CD1c-positive myeloid dendritic cell (primary cell): ENCODE data around the gene REEP1.
"Not testable (repeated sequence)": the region's sequence is repeated elsewhere in the genome, so short reads cannot be mapped to it uniquely, and the experiment has no call there.

Experiments used
- DNase-seq: peaks from one replicate; pipeline ENCODE4 v3.0.0-alpha.2; 2016; ENCODE audit errors: extremely low spot score

REEP1 gene

DNA sequence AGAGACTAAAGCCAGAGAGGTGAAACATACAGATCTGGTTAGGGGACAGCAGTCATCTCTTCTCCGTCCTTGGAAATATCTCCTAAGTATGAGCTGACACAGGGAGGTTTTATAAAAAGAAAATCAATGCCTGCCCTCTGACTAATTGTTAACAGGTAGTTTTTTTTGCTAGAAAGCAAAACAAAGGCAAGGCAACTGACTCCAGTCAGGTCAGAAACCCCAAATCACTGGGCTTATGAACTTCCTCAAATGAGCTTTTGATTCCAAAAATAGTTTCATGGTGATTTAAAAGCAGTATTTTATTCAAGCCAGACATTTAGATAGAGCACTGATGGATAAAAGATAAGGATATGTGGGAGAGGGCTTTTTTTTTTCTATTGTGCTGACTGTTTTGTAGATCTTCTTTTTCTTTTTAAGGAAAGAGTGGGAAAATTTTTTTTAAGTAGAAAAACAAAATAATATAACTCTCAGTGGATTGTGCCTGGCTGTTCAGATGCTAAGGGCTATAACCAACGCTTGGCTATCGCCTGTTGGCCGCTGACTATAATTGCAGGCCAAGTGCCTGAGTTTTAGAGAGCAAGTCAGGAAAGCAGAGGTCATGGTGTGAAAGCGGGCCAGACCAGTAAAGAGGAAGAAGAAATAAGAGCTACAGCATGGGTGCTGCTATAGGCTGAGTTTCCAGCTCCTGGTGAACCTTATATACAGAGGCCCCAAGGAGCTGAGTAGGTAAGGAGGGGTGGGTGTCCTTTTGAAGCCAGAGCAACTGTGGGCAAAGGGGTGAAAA, 93.3 kb downstream of the REEP1 start:
- peak; percentile 37 for DNase-seq

DNA sequence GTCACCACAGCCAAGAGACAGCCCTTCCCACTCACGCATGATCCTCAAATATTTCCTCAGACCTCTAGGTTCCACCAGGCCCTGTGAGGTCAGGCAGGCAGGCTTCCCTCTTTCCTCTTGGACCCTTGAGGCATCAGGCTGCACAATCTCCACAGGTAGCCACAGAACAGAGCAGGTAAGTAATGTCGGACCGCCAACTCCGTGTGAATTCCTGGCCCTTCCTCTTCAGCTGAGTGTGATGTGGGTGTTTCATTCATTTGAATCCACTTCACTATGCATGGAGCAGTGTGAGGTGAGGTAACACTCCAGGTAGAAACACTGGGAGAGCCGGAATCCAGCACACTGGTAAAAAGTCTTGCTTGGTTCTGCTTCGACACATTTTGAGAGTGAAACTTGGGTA, 94.2 kb downstream of the REEP1 start:
- DNase-seq = no peak

- DNase-seq = no peak
These were observed 95.8 kb downstream of the REEP1 start for GRCh38 chr2:86241611-86242010.

DNA sequence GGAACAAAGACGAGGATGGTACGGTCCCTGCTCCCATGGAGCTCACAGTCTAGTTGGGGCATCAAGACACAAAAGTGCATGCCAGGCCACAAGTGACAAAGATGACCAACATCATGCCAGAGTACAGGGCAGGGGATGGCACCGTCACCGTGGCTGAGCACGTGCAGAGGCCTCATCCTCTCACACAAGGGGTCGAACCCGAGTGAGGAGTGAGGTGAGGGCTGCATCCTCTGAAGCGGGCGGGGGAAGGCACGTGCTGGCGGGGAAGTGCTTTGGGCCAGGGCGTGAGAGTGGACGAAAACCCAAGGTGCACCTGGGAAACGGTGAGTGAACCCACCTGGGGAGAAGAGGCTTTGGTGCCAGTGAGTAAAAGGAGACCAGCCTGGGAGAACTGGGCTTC, 97.2 kb downstream of the REEP1 start:
- no peak for DNase-seq

DNA sequence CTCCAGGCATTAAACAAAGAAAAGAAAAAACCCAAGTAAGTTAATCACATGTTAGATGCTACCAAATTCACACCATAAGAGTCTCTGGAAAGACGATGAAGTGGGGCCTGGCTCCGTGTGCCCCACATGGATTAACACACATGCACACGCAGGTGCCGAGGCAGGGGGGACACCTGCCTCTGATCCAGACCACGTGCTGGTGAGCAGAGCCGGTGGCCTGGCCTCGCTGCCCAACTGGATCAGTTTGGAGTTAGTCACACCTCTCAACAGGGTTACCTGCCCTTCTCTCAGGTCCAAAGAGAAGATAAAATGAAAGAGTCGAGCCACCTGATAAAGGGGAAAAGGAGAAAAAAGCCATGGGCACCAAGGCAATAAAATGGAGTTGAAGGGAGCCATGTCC, 97.7 kb downstream of the REEP1 start:
- no peak for DNase-seq

- DNase-seq = no peak
These were observed 98.1 kb downstream of the REEP1 start for GRCh38 chr2:86239326-86239725.

- peak; percentile 42 for DNase-seq
These were observed 99.1 kb downstream of the REEP1 start for GRCh38 chr2:86238354-86238753.

GRCh38 chr2:86237172-86237571, 100.3 kb downstream of the REEP1 start:
- DNase-seq = no peak

DNA sequence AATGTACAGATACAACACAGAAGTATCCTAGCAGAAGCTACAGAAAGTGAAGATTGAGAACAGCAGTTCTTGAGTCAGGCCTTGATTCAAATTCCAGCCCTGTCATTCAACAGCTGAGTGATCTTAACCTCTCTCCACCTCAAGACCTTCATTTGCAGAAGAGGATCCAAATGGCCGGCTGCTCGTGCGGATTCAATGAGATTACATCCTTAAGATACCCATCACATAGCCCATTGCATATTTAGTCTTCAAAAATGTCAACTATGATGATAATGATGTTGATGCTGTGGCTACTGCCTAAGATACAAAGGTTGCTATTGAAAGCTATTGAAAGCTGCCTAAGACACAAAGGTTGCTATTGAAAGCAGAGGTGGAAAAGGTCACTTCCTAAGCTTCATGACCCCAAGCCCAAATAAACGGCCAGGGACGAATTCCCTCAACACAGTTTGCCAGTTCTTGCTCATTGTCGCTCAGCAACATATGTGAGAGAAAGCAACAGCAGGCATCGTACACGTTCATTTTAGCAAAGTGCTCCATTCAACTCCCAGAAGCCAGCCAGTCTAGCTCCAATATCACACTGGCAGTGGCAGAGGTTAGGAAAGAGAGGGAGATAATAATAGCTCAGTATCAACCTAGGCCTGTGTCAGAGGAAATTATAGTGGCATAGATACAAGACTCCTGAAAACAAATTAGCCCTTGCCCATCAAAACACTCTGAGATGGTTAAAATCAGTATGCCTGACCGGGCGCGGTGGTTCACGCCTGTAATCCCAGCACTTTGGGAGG, 102.0 kb downstream of the REEP1 start:
- DNase-seq = no peak

DNA sequence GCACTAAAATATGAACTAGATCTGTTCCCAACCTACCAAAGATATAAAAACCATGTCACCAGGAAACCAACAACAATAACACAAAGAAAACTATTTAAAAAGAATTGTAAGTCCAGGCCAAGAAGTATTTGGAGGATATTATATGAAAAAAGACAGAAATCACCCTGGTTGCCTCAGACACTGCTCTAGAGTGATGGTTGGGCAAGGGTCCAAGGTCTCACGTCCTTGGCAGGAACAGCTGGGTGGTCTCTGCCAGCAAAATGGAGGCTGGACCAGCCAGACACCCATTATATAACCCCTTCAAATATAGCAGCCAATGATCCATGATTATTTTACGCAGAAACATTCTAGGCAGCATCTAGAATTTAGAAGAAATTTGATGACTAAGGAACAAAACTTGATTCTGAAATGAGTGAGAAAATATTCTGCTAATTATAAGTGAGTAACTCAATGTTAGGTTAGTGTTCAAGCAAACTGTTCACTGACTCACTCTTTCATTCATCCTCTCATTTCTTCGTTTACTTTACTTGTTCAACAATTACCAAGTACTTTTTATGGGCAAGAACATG, 102.8 kb downstream of the REEP1 start:
- DNase-seq = no peak

DNA sequence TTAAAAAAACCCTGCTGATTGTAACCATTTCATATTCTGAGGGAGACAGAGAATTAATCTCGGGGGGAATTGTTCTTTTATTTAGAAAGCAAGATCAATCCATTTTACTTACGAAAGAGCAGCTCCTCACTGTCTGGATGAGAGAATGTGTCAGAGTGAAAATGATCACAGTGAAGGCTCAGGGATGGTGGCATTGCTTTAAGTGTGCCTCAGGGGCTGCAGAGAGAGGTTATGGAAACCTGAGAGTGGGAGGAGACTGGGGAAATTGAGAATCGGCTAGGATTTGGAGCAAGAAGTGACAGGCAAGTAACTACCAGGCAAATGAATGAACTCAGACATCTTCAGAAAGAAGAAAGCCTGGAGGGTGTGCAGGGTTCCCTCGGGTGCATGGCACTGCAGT, 104.0 kb downstream of the REEP1 start:
- DNase-seq = no peak

GRCh38 chr2:86232910-86233309, 104.5 kb downstream of the REEP1 start:
- no peak for DNase-seq

GRCh38 chr2:86232373-86232784, 105.0 kb downstream of the REEP1 start:
- no peak for DNase-seq

GRCh38 chr2:86231680-86232372, 105.6 kb downstream of the REEP1 start:
- DNase-seq = no peak

- DNase-seq = no peak
These were observed 106.5 kb downstream of the REEP1 start for GRCh38 chr2:86230961-86231360.

DNA sequence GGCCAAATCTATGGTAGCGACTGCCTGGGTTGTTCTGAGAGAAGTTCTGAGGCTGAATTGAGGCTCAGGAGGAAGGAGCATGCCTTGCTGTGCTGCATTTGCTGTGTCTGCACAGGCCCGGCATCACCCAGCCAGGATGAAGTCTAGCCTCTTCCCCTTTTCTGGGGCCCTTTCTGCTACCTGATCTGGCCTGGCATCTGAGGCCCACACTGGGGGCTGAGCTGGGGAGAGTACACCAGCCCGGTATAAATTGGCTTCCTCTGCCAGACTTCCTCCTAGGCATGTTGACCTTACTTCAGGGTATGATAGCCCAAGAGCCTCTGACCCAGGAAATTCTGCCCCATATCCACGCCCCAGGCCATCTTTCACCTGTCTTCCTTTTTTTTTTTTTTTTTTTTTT, 108.2 kb downstream of the REEP1 start:
- no peak for DNase-seq

- not testable (repeated sequence) for DNase-seq
These were observed 108.9 kb downstream of the REEP1 start for GRCh38 chr2:86228574-86228973.

DNA sequence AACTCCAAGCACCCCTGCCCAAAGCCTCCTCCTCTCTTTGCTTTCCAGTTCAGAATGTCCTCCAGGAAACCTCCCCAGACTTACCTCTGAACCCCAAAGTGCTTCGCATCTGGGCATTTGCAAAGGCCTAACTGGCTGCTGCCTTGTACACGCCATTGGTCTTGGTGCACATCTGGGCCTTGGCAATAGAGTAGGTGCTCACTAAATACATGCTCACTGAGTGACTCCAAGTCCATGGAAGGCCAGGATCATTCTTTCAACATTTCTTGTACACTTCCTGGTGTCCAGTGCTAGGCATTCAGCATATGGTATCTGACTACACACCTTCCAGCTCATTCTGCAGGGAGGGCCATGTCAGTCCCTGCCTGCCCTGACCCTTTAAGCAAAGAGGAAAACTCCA, 109.7 kb downstream of the REEP1 start:
- DNase-seq = no peak

GRCh38 chr2:86226636-86227520, 110.5 kb downstream of the REEP1 start:
- no peak for DNase-seq

GRCh38 chr2:86226070-86226469, 111.4 kb downstream of the REEP1 start:
- peak; percentile 79 for DNase-seq

DNA sequence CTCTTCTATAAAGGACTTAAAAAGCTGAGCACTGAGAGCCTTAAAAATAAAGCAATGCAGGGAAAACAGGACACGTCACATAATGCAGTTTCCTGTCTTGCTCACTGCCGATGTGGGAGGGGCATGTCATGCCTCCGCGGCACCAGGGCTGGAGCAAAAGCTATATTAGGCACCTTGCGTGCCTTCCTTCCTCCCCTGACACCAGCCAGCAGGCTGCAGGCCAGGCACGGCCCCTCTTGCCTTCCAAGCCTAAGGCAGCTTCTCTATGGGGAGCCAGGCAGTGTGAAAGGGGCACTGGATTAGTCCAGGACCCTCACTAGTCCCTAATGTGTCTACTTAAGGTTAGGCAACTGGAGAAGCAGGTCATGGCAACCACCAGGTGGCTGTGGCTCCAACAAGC, 111.8 kb downstream of the REEP1 start:
- DNase-seq = peak; percentile 81
